GM06990 (cell line): ENCODE data around the gene RETREG1.

Experiments
- DNase-seq: peaks from one replicate; pipeline ENCODE4 v3.0.0-alpha.2; 2011; ENCODE audit not compliant: insufficient read length; ENCODE audit errors: extremely low read depth
- H3K27me3 ChIP-seq: replicated peaks from 2 replicates; pipeline ENCODE4 v1.6.0; 2011; ENCODE audit warnings: low read length; ENCODE audit not compliant: control insufficient read depth, insufficient read depth
- H3K36me3 ChIP-seq: 2 replicates; pipeline ENCODE4 v1.5.1; 2011; ENCODE audit warnings: low read length; ENCODE audit not compliant: control insufficient read depth, insufficient read depth
- H3K4me3 ChIP-seq: replicated peaks from 2 replicates; pipeline ENCODE4 v1.5.1; 2011; ENCODE audit warnings: low read depth, mild to moderate bottlenecking, control low read depth, low read length
- CTCF ChIP-seq: IDR thresholded peaks from 2 replicates; pipeline ENCODE4 v1.5.1; 2011; ENCODE audit warnings: low read length, control low read depth, mild to moderate bottlenecking, inconsistent platforms; ENCODE audit not compliant: insufficient read depth, poor library complexity, severe bottlenecking

Gene RETREG1

GRCh38 chr5:16485656-16486055 is 131.1 kb downstream of the RETREG1 start:
- no peaks in the 10 kb centered on the region for H3K36me3 ChIP-seq
- DNase-seq = no peak
- H3K4me3 ChIP-seq = no peak overlapping the region
- H3K27me3 ChIP-seq = no peaks in the 10 kb centered on the region; the same call in 1 of the 2 replicates
- TF ChIP-seq CTCF = no peak

- no peak for DNase-seq
- no peaks in the 10 kb centered on the region; the same call in 1 of the 2 replicates for H3K27me3 ChIP-seq
- no peaks in the 10 kb centered on the region for H3K36me3 ChIP-seq
- TF ChIP-seq CTCF = no peak
- no peak overlapping the region for H3K4me3 ChIP-seq
Observed at GRCh38 chr5:16484081-16484480, 132.7 kb downstream of the RETREG1 start.

GRCh38 chr5:16483361-16483760 is 133.4 kb downstream of the RETREG1 start:
- Histone ChIP-seq H3K27me3 (no peaks in the 10 kb centered on the region; the same call in 1 of the 2 replicates), H3K36me3 (no peaks in the 10 kb centered on the region), H3K4me3 (no peak overlapping the region)
- no peak for DNase-seq
- TF ChIP-seq CTCF = no peak

- no peaks in the 10 kb centered on the region for H3K27me3 ChIP-seq
- no peaks in the 10 kb centered on the region for H3K36me3 ChIP-seq
- DNase-seq = no peak
- TF ChIP-seq CTCF = no peak
- H3K4me3 ChIP-seq = no peak overlapping the region
Observed at GRCh38 chr5:16482891-16483290, 133.9 kb downstream of the RETREG1 start.

GRCh38 chr5:16480821-16481538 is 135.8 kb downstream of the RETREG1 start:
- no peak for DNase-seq

More at GRCh38 chr5:16480821-16481538, 135.8 kb downstream of the RETREG1 start:
- no peak for TF ChIP-seq CTCF
- H3K36me3 ChIP-seq = no peaks in the 10 kb centered on the region
- no peaks in the 10 kb centered on the region for H3K27me3 ChIP-seq
- no peak overlapping the region for H3K4me3 ChIP-seq
